EL (cell line): ENCODE measurements around the gene PRSS56.

ENCODE experiments used
- DNase-seq: peaks from one replicate; pipeline ENCODE4 v3.0.0-alpha.2; 2016

PRSS56 gene

DNA sequence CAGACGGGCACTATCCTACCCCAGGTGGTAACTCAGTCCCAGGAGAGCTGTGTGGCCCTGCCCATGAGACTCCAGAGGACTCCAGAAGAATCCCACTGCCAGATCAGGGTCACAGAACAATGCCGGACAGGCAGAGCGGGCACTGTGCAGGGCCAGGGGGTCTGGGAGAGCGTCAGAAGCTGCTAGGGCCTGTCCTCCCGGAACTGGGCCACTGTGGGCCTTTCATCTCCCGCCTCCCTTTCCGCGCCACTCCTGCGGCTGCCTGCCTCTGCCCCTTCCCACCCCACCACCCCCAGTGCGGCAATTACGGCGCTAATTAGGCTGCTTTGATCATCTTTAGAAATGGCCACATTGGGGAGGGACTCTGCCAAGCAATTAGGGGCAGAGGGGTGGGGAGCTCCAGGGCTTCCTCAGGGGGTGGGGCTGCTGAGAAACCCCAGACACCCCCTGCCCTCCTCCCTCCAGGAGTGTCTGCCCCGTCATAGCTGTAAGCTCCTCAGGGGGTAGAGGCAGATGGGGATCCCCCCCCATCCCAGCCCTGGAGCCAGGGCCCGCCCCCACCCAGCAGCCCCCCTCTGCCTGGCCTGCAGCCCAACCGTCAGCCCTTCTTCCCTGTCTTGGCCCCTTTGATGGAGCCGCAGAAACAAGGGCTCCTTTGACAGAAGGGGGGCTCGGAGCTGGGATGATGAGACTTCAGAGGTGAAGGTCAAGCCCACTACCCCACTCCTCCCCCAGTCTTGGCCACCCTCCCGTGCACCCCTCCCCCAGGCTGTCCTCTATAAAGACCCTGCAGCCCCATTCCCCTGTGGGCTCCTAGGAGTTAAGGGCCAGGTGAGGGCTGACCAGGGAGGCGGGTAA lies at the start of gene PRSS56:
PRSS56 (plus strand) TSS at position 808 of the 858 bp plus-strand sequence. CDS start 211 bp downstream, outside the sequence.
- DNase-seq = no peak

DNA sequence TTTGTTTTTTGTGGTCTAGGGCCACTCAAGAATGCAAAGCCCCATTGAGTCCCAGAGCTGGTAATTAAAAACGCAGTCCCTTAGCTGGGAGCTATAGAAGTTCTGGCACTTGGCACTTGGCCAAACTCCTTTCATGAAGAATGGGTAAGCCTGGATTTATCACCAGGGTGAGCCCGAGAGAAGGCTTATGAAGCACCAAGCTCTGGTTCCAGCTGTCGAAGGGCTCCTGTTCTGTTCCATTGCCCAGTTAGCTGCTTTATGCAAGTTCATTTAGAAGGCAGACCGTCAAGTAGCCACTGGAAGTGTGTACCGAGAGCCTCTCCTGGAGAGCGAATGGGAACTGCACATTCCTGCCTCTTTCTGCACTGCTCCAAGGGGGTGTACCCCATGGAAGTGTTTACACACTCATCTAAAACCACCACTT lies 46.7 kb upstream of the PRSS56 start:
- DNase-seq = no peak

DNA sequence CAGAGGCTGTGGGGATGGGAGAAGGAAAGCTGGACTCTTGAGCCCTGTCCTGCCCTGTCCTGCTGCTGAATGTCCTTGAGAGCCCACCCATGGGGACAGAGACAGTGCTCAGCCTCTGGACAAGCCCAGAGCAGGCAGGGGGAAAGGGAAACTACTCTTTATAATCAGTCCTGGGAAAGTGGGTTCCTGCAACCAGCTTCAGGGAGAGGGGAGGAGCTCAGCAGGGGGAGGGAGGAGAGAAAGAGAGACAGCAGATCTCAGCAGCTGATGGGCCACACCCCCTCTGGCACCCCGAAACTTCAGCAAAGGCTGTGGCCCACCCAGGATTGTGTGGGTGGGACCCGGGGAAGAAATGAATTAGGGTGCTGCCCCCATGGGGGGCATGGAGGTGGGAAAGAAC lies 44.1 kb upstream of the PRSS56 start:
- no peak for DNase-seq

DNA sequence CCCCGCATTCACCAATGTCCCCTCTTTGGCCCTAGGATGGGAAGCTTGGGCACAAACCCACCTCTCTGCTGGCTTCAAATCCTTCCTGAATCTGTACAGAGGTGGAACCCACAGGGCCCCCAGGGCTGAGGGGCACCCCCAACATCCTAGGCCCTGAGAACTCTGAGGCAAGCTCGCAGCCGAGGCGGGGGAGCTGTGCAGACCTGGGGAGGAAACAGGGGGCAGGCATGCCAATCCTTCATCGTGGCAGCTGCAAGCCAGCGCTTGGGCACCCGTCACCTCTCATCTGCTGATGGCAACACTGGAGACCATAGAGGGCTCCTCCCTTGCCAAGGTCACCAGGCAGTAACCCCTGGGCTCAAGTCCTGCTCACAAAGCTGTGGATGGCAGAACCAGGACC lies 43.4 kb upstream of the PRSS56 start:
- DNase-seq = no peak

DNA sequence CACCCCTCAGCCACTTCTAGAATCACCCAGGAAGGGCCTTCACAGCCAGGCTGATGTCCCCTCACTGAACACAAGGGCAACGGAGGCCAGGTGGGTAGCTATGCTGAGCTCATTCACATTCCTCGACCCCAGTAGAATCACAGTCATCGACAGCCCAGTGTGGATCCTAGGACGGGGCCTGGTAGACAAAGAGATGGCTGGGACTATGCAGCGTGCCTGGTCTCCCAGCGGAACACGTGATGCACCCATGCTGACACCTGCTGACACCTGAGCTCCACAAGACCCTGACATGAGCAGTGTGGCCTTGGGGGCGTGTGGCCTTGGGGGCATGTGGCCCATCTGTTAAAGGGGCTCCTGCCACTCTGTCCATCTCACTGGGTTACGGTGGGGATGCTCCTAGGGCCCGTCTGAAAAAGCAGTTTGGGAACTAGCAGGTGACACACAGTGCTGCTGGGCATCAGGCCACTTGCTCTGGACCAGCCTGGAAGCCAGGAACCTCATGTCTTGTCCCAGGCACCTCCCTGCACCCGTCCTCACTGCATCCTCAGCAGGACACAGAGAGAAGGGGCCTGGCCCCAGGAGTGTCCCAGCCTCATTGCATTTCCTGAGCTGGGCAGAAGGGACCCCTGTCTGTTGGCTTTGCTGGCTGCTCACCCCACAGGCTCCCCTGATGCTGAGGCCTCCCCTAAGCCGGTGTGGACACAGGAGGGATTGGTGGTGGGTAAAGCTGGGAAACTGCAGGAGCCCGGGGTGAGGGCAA lies 42.3 kb upstream of the PRSS56 start:
- DNase-seq = no peak

DNA sequence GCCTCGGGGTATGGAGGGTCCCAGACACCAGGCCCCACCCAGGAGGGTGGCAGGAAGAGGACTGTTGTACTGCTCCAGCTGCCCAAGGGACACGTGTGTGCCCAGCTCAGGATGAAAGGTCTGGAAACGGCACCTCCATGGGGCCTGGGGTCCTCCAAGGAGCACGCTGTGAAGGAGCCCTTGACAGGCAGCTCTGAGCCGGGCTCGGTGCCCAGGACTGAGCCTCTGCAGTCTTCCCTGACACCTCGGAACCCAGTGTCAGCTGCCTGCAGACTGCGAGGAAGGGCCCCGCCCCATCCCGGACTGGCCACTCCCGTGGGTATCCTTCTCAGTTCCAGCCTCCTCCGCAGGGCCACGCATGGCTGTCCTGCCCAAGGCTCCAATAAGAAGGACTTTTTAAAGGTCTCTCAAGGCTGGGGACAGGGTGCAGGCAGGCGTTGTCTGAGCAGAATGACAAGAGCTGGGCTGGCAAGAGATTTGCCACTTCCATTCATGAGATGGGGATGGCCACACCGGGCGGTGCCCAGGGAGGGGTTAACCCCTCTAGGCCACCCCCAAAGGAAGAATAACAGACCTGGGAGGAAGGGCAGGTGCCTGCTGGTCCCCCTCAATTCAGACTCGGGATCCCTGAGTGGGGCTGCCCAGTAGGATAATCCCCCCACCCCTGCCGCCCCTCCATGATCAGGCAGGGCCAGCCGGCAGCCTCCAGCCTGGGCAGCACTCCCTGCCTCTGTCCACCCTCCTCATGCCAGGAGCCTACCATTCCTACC lies 41.4 kb upstream of the PRSS56 start:
- DNase-seq = no peak

DNA sequence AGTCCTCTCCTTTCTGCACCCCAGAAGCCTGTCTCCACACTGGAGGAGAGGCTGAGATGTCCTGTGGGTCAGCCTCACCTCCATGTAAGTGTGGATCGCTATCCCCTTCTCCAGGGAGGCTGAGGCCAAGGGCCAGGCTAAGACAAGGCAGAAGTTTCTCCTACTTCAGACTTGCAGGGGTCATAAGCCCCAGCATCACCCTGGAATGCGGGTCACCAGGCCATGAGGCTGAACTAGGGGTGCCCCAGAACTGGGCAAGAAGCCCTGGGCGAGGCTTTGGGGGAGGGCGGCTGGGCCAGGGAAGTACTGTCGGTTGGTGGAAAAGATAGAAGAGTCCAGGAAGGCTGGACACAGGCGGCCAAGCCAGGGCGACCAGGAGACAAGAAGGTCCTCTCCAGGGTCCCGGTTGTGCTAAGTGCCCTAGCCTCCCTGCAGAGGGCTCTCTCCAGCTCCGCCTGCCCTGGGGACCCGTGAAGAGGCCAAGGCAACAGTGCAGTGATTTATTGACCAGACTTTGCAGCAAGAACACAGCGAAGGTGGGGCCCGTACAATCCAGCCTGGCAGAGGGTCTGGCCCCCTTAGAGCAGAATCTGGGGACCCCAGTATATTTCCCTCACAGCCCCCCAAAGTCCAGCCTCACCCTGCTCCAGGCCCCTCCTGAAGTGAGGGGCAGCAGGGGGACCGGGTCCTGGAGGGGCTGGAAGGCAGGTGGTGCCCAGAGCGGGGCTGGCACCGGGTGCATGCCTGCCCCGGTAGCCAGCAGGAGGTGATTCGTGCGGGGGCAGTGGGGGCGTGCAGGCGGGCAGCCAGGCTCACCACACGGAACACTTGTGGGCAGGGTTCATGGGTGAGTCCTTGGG lies 40.6 kb upstream of the PRSS56 start:
- DNase-seq = no peak

DNA sequence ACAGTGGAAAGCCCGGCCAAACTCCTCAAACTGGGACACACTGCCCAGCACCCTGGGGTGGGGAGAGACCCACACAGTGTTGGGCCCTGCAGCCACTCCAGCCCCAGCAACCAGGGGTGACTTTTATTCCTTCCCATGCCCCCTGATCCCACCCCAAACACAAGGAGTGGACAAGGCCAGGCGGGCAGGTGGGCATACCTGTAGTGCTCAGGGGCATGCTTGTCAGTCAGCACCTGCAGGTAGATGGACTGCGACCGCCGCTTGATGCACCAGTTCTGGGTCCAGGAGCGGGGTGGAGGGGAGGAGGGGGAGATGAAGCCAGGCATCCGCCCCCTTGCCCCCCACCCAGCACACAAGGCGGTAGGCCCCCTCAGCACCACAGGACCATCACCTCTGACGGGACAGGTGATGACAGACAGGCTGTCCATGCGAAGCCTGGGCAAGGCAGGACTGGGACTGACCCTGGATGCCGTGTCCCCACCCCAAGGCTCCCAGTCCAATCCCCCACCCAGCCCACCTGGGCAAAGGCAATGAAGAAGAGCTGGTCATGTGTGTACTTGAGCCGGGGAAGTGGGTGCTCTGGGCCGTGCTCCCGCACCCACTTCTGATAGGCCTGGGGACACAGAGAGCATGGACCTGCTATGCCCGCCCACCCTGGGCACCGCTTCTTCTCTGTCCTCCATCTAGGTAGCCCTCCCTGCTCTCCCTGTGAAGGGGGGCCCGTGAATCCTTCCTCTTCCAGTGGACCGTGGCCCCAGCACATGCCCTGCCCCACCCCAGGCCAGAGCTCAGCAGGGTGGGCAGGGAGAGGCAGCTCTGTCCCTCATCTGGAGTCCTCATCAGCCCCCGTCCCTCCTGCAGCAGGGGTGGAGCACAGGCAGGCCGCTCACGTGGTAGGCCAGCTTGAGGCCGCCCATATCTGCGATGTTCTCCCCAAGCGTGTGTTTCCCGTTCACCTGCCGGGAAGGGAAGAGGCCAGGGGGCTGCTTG lies 39.7 kb upstream of the PRSS56 start:
- DNase-seq = no peak

DNA sequence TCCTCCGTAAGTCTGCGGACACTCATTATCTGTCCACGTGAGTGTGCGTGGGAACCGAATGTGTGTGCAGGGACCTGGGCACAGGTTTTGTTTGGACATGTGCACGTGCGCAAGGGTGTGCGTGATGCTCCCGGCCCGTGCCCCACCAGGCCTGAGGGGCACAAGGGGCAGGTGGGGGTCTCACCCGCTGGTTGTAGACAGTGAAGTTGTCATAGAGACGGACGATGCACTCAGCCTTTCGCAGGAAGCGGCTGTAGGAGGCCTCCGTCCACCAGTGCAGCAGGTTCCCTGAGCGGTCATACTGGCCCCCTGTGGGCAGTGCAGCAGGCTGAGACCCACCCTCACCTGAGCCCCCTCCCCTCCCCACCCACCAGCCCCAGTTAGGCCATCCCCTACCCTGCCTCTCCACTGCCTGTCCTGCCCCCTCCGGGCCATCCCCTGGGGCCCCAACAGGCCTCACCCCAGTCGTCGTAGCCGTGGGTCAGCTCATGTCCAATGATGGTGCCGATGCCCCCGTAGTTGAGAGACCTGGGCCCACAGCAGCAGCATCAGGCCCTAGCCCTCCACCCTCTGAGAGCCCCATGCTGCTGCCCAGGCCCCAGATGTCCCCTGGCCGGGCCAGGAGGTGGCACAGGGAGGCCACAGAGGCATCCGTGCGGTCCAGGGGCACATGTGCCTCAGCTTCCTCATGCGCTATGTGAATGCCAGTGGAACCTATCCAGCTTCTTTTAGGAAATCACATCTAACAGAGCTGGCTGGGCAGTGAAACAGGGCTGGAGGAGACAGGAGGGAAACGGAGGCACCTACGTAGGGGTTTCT lies 38.7 kb upstream of the PRSS56 start:
- DNase-seq = no peak

DNA sequence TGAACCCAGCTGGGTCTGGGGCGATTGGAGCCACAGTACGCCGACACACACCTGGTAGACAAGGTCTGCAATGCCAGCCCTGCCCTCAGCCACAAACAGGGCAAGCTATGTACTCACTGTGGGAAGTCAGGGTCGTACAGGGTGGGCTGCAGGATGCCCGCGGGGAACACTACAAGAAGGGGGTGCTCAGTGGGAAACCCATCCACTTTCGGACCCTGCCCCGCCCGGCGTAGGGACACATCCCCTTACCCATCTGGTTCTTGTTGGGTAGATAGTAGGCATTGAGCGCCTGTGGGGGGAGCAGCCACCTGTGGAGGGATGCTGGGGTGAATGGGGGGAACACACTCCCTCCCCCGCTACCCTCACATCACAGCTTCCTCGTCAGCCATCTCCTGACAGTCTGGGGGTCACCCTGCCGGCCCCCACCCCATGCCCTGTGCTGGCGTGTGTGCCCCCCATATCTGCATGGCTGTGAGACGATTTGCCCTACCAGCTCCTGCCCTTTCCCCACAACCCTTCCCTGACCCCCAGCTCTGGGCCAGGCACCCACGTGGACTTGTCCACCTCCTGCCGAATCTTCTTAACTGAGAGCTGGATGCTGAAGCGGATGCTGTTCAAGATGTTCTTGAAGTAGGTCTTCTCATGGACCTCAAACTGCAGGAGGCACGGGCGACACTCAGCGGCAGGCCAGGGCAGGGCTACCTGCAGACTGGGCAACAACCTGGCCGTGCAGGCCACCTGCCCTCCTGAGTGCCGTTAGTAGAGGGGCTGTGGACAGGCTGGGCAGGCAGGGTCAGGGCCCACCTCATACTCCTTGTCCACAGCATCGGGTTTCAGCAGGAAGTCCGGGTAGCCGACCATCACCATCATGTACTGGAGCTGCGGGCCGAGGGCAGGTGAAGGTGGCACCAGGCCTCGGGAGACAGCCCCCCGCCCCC lies 37.6 kb upstream of the PRSS56 start:
- no peak for DNase-seq

DNA sequence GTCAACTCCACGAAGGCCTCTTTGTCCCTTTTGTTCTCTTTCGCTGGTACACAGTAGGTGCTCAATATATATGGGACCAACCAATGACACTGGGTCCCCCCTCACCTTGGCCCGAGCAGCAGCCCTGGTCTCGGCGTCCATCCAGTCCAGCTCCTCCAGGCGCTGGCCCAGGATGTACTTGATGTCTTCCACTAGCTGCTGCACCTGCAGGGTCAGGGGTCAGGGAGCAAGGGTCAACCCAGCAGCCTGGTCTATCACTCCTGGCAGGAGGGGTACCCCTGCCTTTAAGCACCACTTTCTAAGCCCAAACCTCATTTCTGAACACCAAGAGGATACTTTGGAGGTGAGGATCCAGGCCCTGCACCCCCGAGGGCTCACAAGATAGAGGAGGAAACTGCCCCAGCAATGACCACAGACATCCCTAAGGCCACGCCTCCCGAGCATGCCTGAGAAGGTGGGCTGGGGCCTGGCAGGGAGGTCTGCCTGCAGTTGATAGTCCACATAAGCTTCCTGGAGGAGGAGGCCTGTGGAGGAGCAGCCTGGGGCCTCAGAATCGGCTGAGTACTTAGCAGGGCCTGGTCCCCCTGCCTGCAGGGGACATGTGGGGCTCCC lies 36.8 kb upstream of the PRSS56 start:
- no peak for DNase-seq

DNA sequence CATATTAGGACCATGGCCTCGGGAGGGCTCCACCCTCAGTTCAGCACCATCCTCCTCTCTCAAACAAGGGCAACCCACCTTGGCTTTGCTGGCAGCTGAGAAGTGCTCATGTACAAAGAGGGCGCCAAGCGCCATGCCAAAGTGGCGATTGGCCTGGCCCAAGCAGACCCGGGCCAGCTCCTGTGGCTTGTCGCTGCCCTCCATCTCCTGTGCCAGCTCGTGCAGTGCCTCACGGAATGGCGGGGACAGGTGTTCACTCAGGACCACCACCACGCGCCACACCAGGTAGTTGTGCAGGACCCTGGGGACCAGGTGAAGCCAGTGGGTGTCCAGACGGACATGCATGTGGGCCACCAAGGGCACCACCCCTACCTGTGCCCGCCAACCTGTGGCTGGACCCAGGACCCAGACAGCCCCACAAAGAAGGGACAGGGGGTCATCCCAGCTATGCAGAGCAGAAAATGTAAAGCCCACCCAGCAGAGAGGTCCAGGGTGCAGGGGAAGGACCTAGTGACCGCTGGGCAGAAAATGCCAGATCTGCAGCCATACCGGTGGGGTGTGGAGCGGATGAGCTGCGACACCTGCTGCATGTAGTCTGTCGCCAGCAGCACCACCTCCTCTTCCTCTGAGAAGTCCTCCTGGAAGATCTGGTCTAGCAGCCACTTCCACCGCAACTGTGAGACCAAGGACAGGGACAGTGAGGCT lies 36.1 kb upstream of the PRSS56 start:
- no peak for DNase-seq

DNA sequence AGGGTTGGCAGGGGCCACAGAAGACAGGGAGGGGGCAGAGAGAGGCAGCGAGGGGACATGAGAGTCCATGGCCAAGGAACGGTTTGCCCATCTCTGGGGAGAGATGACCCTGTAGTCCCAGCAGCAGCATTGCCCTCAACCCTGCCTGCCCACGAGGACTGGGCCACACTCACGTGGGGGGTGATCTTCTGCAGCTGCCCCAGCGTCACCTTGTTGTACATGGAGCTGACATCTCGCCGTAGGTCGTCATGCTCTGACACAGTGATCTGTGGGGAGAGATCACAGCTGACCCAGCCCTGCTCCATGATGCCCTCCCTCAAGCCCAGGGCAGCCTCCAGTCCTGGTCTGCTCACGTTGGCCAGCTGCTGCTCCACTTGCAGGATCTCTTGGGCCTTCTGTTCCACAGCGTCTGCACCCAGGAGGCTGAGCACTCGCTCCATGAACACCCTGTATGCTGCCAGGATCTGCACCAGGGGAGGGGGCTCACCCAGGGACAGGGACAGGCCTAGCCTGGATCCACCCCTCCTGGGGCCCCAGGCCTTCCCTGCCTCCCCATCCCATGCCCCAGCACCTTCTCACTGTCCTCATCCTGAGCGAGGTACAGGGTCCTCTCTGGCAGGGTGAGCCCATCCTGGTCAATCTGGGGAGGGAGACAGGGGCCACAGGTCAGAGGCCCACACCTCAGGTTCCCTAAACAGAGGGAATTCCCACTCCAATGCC lies 35.4 kb upstream of the PRSS56 start:
- no peak for DNase-seq

DNA sequence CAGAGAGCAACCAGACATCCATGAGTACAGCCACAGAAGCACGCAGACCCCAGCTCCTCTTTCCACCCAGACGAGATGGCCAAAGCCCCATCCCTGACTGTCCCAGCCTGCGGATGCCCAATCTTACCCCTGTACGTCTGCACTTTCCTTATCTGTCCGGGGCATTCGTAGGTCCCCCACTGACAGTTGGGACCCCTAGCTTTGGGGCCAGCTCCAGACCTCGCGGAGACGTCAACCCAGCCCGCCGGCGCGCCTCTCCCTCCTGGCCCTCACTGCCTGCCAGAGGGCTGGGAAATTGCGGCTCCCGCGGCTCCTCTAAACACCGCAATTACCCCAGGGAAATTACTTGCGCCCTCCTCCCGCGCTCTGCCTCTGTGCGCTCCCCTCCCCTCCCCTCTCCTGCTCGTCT lies 34.8 kb upstream of the PRSS56 start:
- DNase-seq = no peak

DNA sequence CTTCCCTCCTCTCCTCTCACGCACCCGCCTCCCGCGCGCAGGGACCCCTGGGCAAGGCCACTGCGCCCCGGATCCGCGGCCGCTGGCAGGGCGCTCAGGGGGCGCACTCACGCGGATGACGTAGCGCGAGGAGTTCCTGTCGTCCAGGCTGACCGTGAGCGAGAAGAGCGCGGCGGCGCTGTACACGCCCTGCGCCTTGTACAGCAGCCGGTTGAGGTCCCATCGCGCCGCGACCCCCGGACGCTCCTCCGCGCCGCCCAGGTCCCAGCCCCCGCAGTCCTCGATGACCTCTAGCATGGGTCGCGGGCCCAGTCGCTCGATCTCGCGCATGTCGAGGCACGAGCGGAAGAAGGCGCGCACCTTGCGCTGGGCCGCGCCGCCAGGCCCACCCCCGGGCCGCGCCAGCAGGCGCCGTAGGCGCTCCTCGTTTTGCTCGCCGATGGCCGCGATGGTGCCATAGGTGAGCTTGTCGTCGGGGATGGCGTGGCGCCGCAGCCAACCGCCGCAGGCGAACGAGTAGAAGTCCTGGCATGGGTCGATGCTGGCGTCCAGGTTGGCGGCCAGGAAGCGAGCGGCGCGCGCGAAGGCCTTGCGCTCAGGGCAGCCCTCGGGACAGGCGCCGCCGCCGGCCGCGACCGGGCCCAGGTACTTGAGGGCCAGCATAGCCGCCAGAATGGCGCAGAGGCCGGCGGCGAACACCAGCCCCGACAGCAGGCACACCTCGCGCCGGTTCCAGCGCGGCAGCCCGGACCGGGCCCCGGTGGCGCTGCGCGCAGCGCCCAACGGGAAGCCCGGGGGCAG lies 34.2 kb upstream of the PRSS56 start:
- no peak for DNase-seq
